Thymus (tissue), 11 donors: ENCODE results near the gene ATXN3. TPM values are rescaled to one million over a fixed set of nuclear protein-coding genes. Genes with fewer than 3 reads are reported as not detected.

ENCODE experiments used
- DNase-seq, 9 donors: peaks; one replicate each; pipeline ENCODE4 v3.0.0-alpha.2; 2013; ENCODE audit warnings: low spot score in 9 of 9, low read depth in 6 of 9, missing footprints in 1 of 9
- H3K27ac ChIP-seq, 2 donors: one replicate each; pipeline ENCODE4 v1.5.1; 2013; ENCODE audit warnings: control low read depth in 1 of 2, low read depth in 1 of 2, low read length in 1 of 2, mild to moderate bottlenecking in 1 of 2, moderate library complexity in 1 of 2
- H3K27me3 ChIP-seq, 2 donors: one replicate each; pipeline ENCODE4 v1.5.1; 2013; ENCODE audit warnings: low read length in 1 of 2; ENCODE audit not compliant: control insufficient read depth in 2 of 2, insufficient read depth in 1 of 2
- H3K36me3 ChIP-seq, 2 donors: one replicate each; pipeline ENCODE4 v1.5.1; 2013; ENCODE audit warnings: low read length in 1 of 2, mild to moderate bottlenecking in 1 of 2, moderate library complexity in 1 of 2; ENCODE audit not compliant: control insufficient read depth in 2 of 2, insufficient read depth in 2 of 2
- H3K4me1 ChIP-seq, 2 donors: one replicate each; pipeline ENCODE4 v1.5.1; 2013; ENCODE audit warnings: low read length in 2 of 2; ENCODE audit not compliant: control insufficient read depth in 2 of 2, insufficient read depth in 2 of 2
- H3K4me3 ChIP-seq, 2 donors: one replicate each; pipeline ENCODE4 v1.5.1; 2013; ENCODE audit warnings: low read length in 2 of 2, control low read depth in 1 of 2, mild to moderate bottlenecking in 1 of 2
- H3K9me3 ChIP-seq, 2 donors: one replicate each; pipeline ENCODE4 v1.5.1; 2013; ENCODE audit warnings: low read length in 1 of 2, mild to moderate bottlenecking in 1 of 2; ENCODE audit not compliant: control insufficient read depth in 2 of 2, insufficient read depth in 1 of 2
- WGBS: extraction: QIAGEN DNeasy Blood & Tissue Kit; methylation state at CpG from one replicate; pipeline ENCODE4 v1.1.7; 2013; 5-methylcytosine and 5-hydroxymethylcytosine counted together
- polyA plus RNA-seq: library from polyadenylated mRNA; stranded (reverse); fragments of 200-250 nt; gene quantifications from one replicate; pipeline ENCODE4 v1.2.3, GENCODE V29; 2013
- total RNA-seq: library from RNA; stranded (reverse); fragments of 120-200 nt; gene quantifications from one replicate; pipeline ENCODE4 v1.2.4, GENCODE V29; 2013
- donor health status: healthy.

The ATXN3 gene
- total and polyA plus RNA-seq, 2 donors, result 30.5 to 32.3 TPM

DNA sequence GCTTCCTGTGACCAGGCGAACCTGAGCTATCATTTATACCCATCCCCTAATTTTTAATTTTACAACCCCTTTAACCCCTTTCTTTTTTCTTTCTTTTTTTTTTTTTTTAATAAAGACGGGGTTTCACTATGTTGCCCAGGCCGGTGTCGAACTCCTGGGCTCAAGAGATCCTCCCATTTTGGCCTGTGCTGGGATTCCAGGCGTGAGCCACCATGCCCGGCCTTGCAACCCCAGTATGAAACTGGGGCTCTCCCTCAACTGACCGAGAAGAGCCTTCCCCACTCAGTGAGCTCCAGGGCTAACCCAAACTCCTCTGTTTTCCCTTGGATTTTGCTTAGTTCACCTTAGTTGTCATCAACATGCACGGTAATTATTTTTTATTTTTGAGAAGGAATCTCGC is 16.4 kb upstream of the ATXN3 start:
- H3K27ac ChIP-seq, result peak overlapping the region in 1 of 2 donors; percentile 89
- 73% methylated on average over 9 of the region's 9 CpGs for WGBS
- peaks cover 0 to 26% of the 10 kb centered on the region in 2 donors for H3K36me3 ChIP-seq
- DNase-seq, result no peak
- peaks cover 11 to 14% of the 10 kb centered on the region in 2 donors for H3K4me1 ChIP-seq
- no peaks in the 10 kb centered on the region for H3K27me3 ChIP-seq
- peak overlapping the region; percentile 76 to 99 for H3K4me3 ChIP-seq
- no peaks in the 10 kb centered on the region for H3K9me3 ChIP-seq

DNA sequence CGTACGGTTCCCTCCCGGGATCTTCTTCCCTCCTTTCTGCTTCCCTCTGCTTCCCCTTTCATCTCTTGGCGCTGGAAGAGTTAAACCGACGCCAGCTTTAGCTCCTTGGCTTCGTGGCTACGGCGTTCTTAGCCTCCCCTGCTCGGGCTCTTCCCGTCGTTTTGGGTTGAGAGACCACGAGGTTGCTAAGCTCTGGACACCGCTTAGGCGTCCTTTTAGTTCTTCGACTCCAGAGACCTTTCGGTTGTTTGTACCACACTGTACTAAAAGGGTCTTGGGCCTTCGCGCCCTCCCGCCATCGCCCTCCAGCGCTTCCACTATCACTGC is 15.9 kb upstream of the ATXN3 start:
- Histone ChIP-seq H3K4me3 (peak overlapping the region; percentile 76 to 99), H3K4me1 (peaks cover 11 to 14% of the 10 kb centered on the region in 2 donors), H3K27ac (peak overlapping the region in 1 of 2 donors; percentile 89), H3K27me3 (no peaks in the 10 kb centered on the region), H3K9me3 (no peaks in the 10 kb centered on the region), H3K36me3 (peaks cover 0 to 26% of the 10 kb centered on the region in 2 donors)
- DNase-seq, result peak in 5 of 9 donors; percentile 22 to 68 (median 29)
- WGBS, result under 1% methylated on average over 22 of the region's 22 CpGs

DNA sequence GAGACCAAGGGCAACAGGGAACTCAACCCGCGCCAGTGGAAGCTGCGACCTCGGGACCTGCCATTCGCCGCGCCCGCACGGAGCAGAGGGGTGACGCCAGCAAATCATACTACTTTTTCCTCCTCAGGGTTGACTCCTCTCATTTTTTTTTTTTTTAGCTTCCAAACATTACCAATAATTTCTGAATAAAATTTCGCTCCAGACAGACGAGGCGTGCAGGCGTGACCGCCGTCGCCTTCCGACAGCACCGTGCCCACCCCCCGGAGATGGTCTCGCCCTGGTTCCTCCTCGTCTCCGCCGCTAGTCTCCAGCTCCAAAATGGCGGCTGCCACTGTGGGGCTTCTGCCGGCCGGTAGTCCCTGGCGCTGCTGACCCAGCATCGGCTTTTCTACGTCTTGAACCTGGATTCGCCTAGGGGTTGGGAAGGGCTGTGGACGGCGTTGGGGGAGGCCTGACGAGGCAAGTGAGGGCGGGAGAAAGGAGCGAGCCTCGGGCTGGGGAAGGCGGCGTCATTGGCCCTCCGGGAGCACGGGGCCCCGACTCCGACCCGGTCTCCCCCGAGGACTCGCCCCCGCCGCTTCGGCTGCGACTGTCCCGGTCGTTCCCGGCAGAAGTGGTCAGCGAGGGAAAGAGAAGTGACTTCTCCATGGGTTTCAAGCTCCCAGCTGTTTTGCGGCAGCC is 15.4 kb upstream of the ATXN3 start, which contains the start of the genes CPSF2 and NDUFB1:
TSS of gene CPSF2 (plus strand) at position 300 of the 681 bp plus-strand sequence. CDS start 9,016 bp downstream, outside the sequence.
TSS of gene NDUFB1 (minus strand) at position 37 of the 681 bp plus-strand sequence. CDS start 4,069 bp downstream, outside the sequence.
- WGBS, result under 1% methylated on average over 55 of the region's 55 CpGs
- peaks cover 11 to 14% of the 10 kb centered on the region in 2 donors for H3K4me1 ChIP-seq
- H3K4me3 ChIP-seq, result peak within 1 kb of the TSS; percentile 76 to 99
- H3K27ac ChIP-seq, result peak within 1 kb of the TSS; percentile 86 to 89
- H3K27me3 ChIP-seq, result no peaks in the 10 kb centered on the region
- H3K9me3 ChIP-seq, result no peaks in the 10 kb centered on the region
- H3K36me3 ChIP-seq, result peaks cover 0 to 25% of the 10 kb centered on the region in 2 donors
- DNase-seq, result peak; percentile 67 to 93 (median 82)

DNA sequence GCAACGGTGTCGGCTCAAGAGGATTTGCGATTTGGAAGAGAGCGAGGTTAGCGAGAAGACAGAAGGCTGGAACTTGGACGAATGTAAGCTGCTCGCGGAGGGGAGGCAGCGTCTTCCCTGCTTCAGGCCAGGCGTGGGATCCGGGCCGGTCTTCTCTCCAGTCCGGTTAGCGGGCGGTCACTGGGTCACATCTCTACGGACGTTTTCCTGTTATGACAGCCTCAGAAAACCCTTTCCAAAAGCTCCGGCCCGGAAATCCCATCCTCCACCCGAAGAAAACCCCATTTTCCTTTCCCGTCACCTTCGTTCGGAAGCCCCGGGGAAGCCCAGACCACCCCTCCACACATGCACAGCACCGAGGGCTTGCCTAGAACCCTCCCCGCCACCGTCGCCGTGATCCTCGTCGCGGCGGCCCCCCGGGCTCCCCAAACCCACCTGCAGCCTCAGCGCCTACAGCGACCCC is 14.9 kb upstream of the ATXN3 start:
- DNase-seq, result peak in 4 of 9 donors; percentile 10 to 33 (median 22)
- WGBS, result under 1% methylated on average over 36 of the region's 36 CpGs
- H3K9me3 ChIP-seq, result no peaks in the 10 kb centered on the region

DNA sequence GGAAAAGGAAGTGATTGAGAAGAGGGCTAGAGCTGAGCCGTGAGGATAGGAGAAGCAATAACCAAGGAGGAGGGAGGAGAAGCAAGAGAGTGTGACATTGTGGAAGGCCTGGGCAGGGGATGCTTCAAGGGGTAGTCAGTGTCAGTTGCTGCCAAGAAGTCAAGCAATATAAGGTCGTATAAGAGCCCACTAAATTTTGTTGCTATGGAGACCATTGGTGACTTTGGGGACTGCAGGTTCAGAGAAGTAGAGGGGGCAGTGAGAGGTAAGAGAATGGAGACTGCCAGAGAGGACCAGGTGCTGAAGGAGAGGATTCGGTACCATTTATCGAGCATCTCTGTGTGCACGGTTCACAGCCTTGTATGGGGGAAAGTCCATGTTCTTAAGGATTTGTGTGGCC is 3.1 kb upstream of the ATXN3 start:
- no peak overlapping the region for H3K27ac ChIP-seq
- H3K4me3 ChIP-seq, result no peak overlapping the region
- no peak for DNase-seq
- no peaks in the 10 kb centered on the region for H3K27me3 ChIP-seq
- 95% methylated on average over 5 of the region's 5 CpGs for WGBS
- no peaks in the 10 kb centered on the region for H3K36me3 ChIP-seq
- no peaks in the 10 kb centered on the region for H3K9me3 ChIP-seq
- peaks cover 16 to 24% of the 10 kb centered on the region in 2 donors for H3K4me1 ChIP-seq

More for the DNA sequence above, 14.9 kb upstream of the ATXN3 start:
- Histone ChIP-seq H3K27ac (peak overlapping the region; percentile 86 to 89), H3K4me1 (peaks cover 11 to 14% of the 10 kb centered on the region in 2 donors), H3K36me3 (peaks cover 0 to 23% of the 10 kb centered on the region in 2 donors), H3K4me3 (peak overlapping the region; percentile 76 to 99), H3K27me3 (no peaks in the 10 kb centered on the region)

DNA sequence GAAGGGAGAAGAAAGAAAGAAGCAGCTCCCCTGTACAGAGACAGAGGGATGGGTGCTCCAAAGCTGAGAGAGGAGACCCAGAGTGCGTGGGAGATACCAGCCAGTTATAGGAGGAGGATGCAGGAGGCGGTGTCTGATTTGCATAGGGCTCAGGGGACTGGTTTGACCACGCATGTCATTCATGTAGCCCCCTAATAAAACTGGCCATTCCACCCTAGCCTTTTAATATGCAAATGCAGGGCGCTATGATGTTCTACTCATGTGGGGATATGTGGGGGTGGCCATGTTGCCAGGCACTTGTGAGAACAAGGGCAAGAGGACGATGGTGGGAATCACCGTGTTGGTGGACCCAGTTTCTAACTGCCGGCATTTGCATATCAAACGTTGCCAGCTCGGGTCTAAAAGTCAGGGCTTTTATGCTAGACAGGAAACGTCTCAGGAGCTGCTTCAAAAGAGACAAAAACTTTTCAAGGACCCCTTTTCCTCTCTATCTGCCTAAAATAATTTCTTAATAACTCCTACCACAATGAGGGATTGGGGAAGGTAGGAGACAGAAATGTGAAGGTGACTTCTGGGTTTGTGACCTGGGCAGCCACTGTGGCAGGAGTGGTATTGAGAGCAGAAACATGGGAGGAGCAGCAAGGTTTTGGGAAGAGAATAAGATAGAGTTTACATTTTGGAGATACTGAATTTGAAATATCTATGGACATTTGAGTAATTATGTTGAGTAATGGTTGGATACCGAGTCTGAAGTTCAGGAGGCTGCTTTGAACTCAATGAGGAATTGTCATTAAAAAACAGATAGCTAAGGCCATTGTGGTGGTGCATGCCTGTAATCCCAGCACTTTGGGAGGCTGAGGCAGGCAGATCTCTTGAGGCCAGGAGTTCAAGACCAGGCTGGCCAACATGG is 2.2 kb upstream of the ATXN3 start:
- Histone ChIP-seq H3K4me1 (peaks cover 16 to 26% of the 10 kb centered on the region in 2 donors), H3K4me3 (peak overlapping the region; percentile 6 to 12), H3K27ac (peak overlapping the region; percentile 66 to 74), H3K9me3 (no peaks in the 10 kb centered on the region), H3K36me3 (no peaks in the 10 kb centered on the region), H3K27me3 (no peaks in the 10 kb centered on the region)
- 38% methylated on average over 11 of the region's 11 CpGs for WGBS
- peak in 7 of 9 donors; percentile 8 to 75 (median 35) for DNase-seq

DNA sequence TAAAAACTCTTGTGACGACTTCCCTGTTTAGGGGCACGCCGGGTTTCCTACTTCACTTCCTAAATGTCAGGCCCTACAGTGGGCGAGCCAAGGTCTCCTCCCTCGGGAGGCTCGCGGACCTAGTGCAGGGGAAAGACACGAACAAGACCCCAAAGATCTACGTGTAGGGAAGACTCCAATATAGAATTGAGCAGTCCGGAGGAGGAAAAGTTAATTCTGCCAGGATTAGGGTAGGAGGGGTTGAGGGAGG is 564 bp downstream of the ATXN3 start:
- Histone ChIP-seq H3K36me3 (no peaks in the 10 kb centered on the region), H3K27ac (peak overlapping the region; percentile 75 to 98), H3K4me1 (peaks cover 16 to 26% of the 10 kb centered on the region in 2 donors), H3K4me3 (peak overlapping the region; percentile 76 to 93), H3K9me3 (no peaks in the 10 kb centered on the region), H3K27me3 (no peaks in the 10 kb centered on the region)
- WGBS, result under 1% methylated on average over 10 of the region's 10 CpGs
- DNase-seq, result peak in 2 of 9 donors; percentile 20 to 27

DNA sequence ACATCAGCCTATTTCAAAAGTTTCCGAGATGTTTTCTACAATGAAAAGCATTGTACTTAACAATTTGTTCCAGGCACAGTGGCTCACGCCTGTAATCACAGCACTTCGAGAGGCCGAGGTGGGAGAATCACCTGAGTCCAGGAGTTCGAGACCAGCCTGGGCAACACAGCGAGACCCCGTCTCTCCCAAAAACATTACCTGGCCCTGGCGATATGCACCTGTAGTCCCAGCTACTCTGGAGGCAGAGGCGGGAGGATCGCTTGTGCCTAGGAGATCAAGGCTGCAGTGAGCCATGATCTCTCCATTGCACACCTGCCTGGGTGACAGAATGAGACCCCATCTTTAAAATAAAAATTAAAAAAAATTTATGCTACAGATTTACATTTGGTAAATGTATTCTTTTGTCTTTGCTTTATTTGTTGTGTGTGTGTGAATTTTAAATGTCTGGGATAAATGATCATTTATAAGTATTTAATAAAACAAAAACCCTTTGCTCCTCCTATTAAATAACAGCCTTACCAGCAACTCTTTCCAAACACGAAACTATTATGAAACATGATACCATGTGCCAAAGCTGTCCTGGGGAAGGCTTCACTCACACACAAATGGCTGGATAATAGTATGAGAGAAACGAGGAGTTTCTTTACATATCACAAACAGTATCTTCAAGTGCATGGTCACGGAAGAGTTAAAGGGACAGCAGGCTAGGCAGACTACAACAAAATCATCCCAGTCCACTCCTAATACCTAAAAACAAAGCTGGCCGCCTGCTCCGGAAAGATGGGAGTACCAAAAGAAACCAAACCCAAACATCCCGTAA is 1.1 kb downstream of the ATXN3 start:
- no peaks in the 10 kb centered on the region for H3K9me3 ChIP-seq
- no peaks in the 10 kb centered on the region for H3K27me3 ChIP-seq
- H3K36me3 ChIP-seq, result no peaks in the 10 kb centered on the region
- peak overlapping the region; percentile 75 to 98 for H3K27ac ChIP-seq
- 58% methylated on average over 16 of the region's 16 CpGs for WGBS
- no peak for DNase-seq
- peak overlapping the region; percentile 76 to 93 for H3K4me3 ChIP-seq
- peaks cover 16 to 26% of the 10 kb centered on the region in 2 donors for H3K4me1 ChIP-seq
